Pulmonary artery endothelial cell (primary cell): ENCODE measurements around the gene PHACTR3. TPM values are rescaled to one million over a fixed set of nuclear protein-coding genes. Genes with fewer than 3 reads are reported as not detected.

Source experiments
- DNase-seq: peaks from one replicate; pipeline ENCODE4 v3.0.0-alpha.2; 2011; ENCODE audit warnings: low read depth, low spot score
- total RNA-seq: library from RNA; depleted of rRNA; stranded (reverse); fragments of >200 nt; gene quantifications from 2 replicates; pipeline ENCODE4 v1.2.3, GENCODE V29; 2014

The PHACTR3 gene
- total RNA-seq, 1 donor from 2014 or later: not detected

- no peak for DNase-seq
These were observed 221.8 kb downstream of the PHACTR3 start for GRCh38 chr20:59825944-59826759.

GRCh38 chr20:59827138-59828056, 223.1 kb downstream of the PHACTR3 start:
- no peak for DNase-seq

- DNase-seq: no peak
These were observed 224.0 kb downstream of the PHACTR3 start for GRCh38 chr20:59828125-59829053.

- DNase-seq: no peak
These were observed 224.9 kb downstream of the PHACTR3 start for GRCh38 chr20:59829054-59829785.

GRCh38 chr20:59829786-59830664, 225.7 kb downstream of the PHACTR3 start:
- no peak for DNase-seq

GRCh38 chr20:59830665-59831023, 226.3 kb downstream of the PHACTR3 start:
- no peak for DNase-seq

- no peak for DNase-seq
These were observed 226.9 kb downstream of the PHACTR3 start for GRCh38 chr20:59831024-59831915.

GRCh38 chr20:59831916-59832270, 227.6 kb downstream of the PHACTR3 start:
- no peak for DNase-seq

- no peak for DNase-seq
These were observed 228.3 kb downstream of the PHACTR3 start for GRCh38 chr20:59832406-59833363.

GRCh38 chr20:59835057-59835447, 230.7 kb downstream of the PHACTR3 start:
- DNase-seq: no peak

- DNase-seq: no peak
These were observed 231.4 kb downstream of the PHACTR3 start for GRCh38 chr20:59835448-59836395.

GRCh38 chr20:59836767-59837166, 232.4 kb downstream of the PHACTR3 start:
- no peak for DNase-seq

- no peak for DNase-seq
These were observed 233.5 kb downstream of the PHACTR3 start for GRCh38 chr20:59837623-59838394.

GRCh38 chr20:59839400-59839799, 235.1 kb downstream of the PHACTR3 start:
- no peak for DNase-seq

- no peak for DNase-seq
These were observed 241.1 kb downstream of the PHACTR3 start for GRCh38 chr20:59845472-59845871.

GRCh38 chr20:59848182-59848581, 243.8 kb downstream of the PHACTR3 start:
- no peak for DNase-seq
